ES-I3 (cell line): Measurements from ENCODE around the gene PEX14.
A peak's percentile ranks its signal among the peaks of the same experiment; 100 is the strongest.
"Not testable (repeated sequence)": the region's sequence is repeated elsewhere in the genome, so short reads cannot be mapped to it uniquely, and the experiment has no call there.

Experiments used
- H3K36me3 ChIP-seq: 2 replicates; pipeline ENCODE4 v1.6.1; 2013; ENCODE audit warnings: mild to moderate bottlenecking, low read length, control low read depth, moderate library complexity; ENCODE audit not compliant: insufficient read depth
- H3K4me1 ChIP-seq: 2 replicates; pipeline ENCODE4 v1.6.1; 2013; ENCODE audit warnings: mild to moderate bottlenecking, control low read depth, low read length; ENCODE audit not compliant: insufficient read depth
- H3K9ac ChIP-seq: 2 replicates; pipeline ENCODE4 v1.6.1; 2013; ENCODE audit warnings: low read depth, mild to moderate bottlenecking, low read length, moderate library complexity
- H3K9me3 ChIP-seq: 2 replicates; pipeline ENCODE4 v1.6.1; 2013; ENCODE audit warnings: mild to moderate bottlenecking, low read length, moderate library complexity; ENCODE audit not compliant: control insufficient read depth, insufficient read depth

The PEX14 gene

DNA sequence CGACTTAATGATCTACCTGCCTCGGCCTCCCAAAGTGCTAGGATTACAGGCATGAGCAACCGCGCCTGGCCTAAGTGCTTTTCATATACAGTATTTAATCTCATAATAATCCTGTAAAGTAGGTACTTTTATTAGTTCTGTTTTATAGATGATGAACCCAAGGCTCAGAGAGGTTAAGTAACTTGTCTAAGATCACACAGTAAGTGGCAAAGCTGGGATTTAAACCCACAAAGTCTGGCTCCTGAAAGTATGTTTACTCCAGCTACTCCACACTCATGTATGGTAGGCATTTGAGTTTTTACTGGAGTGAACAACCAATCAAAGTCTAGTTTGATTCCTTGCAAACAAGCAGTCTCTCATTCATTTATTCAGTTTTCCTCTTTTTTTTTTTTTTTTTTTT is 4.7 kb upstream of the PEX14 start:
- H3K9me3 ChIP-seq: no peaks in the 10 kb centered on the region
- no peaks in the 10 kb centered on the region; the same call in 1 of the 2 replicates for H3K4me1 ChIP-seq
- peaks cover 29% of the 10 kb centered on the region for H3K36me3 ChIP-seq
- H3K9ac ChIP-seq: no peak overlapping the region

DNA sequence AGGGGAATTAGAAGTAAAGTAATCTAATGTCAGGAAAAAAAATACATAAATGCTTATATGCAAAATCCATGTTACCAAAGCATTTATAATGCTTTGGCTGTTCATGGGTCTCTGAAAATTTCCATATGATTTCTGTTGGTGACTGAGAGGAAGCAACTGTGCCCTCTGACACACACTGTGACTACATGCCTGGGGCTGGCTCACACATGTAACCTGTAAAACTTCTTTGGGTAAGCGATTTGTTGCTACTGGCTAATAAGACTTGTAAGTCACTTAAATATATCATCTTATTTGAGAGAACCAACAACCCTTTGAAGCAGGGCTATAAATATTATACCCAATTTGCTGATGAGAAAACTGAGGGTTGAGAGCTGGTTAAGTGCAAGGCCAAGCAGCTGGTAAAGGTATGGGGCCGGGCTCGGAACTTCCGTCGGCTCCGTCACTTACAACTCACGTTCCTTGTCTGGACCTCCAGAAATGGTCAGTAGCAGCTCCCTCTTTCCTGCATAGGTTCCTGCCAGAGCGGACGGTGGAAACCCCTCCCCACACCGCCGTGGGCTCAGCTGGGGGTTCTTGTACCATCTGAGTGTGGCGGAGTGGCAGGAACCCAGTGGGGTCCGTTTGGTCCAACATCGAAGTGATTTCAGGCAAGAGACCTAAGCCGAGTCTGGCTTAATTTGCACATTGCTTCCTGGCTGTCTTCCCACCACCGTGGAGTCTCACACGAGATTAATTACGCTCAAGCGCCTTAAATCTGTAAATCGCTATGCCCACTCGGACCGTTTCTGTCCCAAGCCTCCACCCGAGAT is 3.1 kb upstream of the PEX14 start:
- H3K9ac ChIP-seq: peak overlapping the region; percentile 95
- H3K36me3 ChIP-seq: peaks cover 19% of the 10 kb centered on the region
- no peaks in the 10 kb centered on the region for H3K9me3 ChIP-seq
- H3K4me1 ChIP-seq: peaks cover 5% of the 10 kb centered on the region

DNA sequence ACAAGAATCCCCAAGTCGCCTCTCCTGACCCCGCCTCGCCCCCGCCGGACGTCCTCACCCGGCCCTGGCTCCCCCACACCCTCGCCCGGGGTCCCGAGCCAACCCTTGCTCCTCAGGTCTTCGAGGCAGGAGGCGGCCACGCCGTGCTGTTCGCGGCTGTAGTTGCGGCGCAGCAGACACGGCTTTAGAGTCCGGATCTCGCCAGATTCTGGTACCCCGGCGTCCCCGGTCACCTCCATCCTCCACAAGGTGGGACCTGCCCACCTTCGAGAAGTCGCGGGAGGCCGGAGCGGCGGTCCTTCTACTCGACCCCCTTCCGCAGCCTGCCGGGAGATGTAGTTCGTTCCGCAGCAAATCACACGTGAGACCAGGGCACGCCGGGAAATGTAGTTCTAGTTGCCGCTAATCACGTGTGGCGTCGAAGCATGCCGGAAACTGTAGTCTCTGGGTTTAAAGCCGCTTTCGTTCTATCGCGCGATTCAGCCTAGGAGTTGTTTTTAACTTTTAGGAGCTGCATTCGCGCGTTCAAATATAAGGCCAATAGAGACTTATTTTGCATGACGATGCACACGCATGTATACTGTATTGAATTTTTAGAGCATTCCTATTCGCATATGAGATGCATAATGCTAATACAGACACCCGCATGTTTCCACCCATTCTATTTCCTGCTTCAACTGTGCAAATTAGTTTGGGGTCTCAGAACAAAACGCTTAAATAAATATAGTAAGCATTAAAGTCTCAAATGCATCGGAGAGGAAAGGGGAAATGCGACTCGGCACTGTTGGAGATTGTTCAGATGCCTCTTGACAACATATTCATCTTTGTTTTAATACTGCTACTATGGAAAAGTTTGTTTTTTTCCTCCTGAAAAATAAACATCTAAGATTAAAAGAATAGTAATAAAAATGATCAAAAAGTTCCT is 2.3 kb upstream of the PEX14 start, which contains the start of gene DFFA:
DFFA (minus strand) TSS at position 310 of the 925 bp plus-strand sequence; CDS start at position 239, 71 bp downstream.
- peaks cover 5% of the 10 kb centered on the region for H3K4me1 ChIP-seq
- no peaks in the 10 kb centered on the region for H3K9me3 ChIP-seq
- H3K9ac ChIP-seq: peak within 1 kb of the TSS; percentile 95

DNA sequence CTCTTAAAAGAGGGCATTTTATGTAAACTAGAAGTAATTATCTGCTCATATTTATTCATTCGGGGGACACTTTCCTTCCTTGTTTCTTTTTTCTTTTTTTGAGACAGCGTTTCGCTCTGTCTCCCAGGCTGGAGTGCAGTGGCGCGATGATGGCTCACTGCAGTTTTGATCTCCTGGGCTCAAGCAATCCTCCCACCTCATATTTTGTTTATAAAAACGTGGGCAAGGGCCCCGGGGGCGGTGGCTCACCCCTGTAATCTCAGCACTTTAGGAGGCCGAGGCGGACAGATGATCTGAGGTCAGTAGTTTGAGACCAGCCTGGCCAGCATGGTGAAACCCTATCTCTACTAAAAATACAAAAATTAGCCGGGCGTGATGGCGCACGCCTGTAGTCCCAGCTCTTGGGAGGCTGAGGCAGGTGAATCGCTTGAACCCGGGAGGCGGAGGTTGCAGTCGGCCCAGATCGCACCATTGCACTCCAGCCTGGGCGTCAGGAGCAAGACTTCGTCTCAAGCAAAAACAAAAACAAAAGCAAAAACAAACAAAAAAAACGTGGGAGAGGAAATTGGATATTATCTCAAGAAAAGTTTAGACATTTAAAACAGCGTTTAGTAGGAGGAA is 1.5 kb upstream of the PEX14 start:
- Histone ChIP-seq H3K9ac (no peak overlapping the region), H3K9me3 (no peaks in the 10 kb centered on the region), H3K36me3 (peaks cover 6% of the 10 kb centered on the region), H3K4me1 (peaks cover 5% of the 10 kb centered on the region)

More for the DNA sequence above, 2.3 kb upstream of the PEX14 start, which contains the start of gene DFFA:
- peaks cover 13% of the 10 kb centered on the region for H3K36me3 ChIP-seq

DNA sequence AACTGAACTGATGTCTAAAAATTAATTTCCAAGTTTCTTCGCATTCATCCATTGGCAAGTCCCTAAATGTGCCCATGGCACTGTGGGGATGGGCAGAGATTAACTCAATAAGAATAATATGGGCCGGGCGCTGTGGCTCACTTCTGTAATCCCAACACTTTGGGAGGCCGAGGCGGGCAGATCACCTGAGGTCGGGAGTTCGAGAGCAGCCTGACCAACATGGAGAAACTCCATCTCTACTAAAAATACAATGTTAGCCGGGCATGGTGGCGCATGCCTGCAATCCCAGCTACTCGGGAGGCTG is 489 bp upstream of the PEX14 start:
- peak overlapping the region; percentile 94; the same call in 1 of the 2 replicates for H3K9ac ChIP-seq
- not testable (repeated sequence) for H3K4me1 ChIP-seq

DNA sequence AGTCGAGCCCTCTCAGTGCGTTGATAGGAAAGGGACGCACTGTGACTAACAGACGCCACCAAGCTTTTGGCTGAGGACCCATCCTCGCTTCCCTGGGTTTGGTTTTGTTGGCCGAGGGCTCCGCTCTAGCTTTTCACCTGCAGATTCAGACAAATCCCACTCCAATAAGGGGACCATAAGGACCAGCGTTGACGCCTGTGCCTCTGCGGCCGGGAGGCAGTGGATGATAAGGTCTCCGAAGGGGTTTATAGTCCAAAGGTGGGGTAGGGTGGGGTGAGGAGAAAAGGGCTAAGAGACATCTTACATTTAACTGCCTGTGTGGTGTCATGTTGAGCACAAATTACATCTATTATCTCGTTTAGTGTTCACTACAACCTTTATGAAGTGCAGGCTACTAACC is 760 bp downstream of the PEX14 start:
- Histone ChIP-seq H3K9me3 (no peaks in the 10 kb centered on the region), H3K9ac (peak overlapping the region; percentile 94), H3K36me3 (no peaks in the 10 kb centered on the region), H3K4me1 (peaks cover 5% of the 10 kb centered on the region)

More for the DNA sequence above, 489 bp upstream of the PEX14 start:
- not testable (repeated sequence) for H3K36me3 ChIP-seq, H3K9me3 ChIP-seq

DNA sequence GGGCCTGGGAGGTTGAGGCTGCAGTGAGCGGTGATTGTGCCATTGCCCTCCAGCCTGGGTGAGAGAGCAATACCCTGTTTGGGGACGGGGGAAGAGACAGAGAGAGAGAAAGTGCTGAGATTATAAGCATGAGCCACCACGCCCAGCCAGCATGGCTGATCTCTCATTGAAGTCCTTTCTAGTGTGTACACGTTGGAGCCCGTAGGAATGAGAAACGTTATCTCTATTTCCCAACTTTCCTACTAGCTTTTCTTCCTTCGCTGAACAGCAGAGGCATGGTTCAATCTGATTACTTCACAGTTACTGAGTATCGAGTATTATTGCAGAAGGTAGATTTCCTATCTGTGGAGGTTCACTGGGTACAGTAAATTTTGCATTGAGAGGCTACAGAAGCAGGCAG is 4.5 kb downstream of the PEX14 start:
- peaks cover 5% of the 10 kb centered on the region for H3K4me1 ChIP-seq
- no peak overlapping the region for H3K9ac ChIP-seq
- H3K36me3 ChIP-seq: no peaks in the 10 kb centered on the region
- no peaks in the 10 kb centered on the region for H3K9me3 ChIP-seq

DNA sequence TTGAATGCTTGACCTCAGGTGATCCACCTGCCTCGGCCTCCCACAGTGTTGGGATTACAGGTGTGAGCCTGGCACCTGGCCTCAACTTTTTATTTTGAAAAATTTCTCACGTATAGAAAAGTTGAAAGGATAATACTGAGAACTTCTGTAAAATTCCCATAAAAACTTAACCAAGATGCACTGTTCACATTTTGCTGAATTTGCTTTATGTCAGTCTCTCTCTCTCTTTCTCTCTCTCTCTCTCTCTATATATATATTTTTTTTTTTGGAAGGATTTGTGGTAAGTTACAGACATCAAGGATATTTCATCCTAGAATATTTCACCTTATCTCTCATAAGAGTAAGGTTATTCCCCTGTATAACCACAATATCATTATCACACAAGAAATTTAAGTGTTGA is 5.9 kb downstream of the PEX14 start:
- Histone ChIP-seq H3K4me1 (peaks cover 5% of the 10 kb centered on the region), H3K9me3 (no peaks in the 10 kb centered on the region)

DNA sequence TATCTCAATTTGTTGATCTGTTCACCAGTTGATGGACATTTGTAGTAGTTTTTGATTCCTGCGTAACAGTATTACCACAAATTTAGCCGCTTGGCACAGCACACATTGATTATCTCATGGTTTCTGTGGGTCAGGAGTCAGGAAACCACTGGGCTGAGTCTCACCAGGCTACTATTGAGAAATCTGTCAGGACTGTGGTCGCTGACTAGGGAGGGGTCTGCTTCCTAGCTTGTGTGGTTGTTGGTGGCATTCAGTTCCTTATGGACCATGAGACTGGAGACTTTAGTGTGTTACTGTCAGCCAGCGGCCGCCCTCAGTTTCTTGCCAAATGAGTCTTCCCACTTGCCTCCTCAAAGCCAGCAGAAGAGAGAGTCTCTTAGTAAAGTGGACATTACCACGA is 9.8 kb downstream of the PEX14 start:
- no peaks in the 10 kb centered on the region for H3K36me3 ChIP-seq
- H3K9me3 ChIP-seq: no peaks in the 10 kb centered on the region
- H3K9ac ChIP-seq: no peak overlapping the region
- no peaks in the 10 kb centered on the region for H3K4me1 ChIP-seq

More for the DNA sequence above, 5.9 kb downstream of the PEX14 start:
- Histone ChIP-seq H3K9ac (no peak overlapping the region), H3K36me3 (no peaks in the 10 kb centered on the region)

DNA sequence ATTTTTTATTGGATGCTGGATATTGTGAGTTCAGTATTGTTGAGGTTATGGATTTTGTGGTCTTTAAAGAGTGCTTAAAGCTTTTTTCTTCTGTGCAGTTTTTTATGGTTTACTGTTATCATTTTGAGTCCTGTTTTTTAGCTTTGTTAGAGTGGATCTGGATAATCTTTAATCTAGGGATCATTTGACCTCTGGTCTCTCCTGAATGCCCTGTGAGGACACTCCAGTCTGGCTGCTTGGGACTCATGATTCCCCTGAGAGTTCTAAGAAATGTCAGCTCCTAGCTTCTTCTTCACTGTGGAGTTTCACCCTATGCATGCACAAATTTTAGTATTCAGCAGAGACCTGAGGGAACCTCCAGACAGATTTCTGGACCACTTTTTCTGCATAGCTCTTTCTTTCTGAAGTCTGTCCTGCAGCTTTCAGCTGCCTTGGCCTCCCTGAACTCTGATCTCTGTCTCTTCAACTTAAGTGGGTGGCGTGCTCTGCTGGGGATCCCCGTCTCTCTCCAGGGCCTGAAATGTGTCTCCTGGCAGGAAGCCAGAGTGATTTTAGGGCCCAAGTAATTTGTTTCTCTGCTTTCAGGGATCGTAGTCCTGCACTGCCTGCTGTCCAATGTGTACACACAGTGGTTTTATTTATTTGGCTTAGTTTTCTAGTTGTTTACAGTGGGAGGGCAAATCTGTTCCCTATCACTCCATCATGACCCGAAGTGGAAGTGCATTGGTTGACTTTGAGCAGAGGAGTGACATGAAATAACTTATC is 14.7 kb downstream of the PEX14 start:
- H3K9me3 ChIP-seq: no peaks in the 10 kb centered on the region
- H3K36me3 ChIP-seq: no peaks in the 10 kb centered on the region
- H3K4me1 ChIP-seq: 0 out of 2 replicates have a peak, but pooled peaks cover 5% of the 10 kb centered on the region
- H3K9ac ChIP-seq: no peak overlapping the region

DNA sequence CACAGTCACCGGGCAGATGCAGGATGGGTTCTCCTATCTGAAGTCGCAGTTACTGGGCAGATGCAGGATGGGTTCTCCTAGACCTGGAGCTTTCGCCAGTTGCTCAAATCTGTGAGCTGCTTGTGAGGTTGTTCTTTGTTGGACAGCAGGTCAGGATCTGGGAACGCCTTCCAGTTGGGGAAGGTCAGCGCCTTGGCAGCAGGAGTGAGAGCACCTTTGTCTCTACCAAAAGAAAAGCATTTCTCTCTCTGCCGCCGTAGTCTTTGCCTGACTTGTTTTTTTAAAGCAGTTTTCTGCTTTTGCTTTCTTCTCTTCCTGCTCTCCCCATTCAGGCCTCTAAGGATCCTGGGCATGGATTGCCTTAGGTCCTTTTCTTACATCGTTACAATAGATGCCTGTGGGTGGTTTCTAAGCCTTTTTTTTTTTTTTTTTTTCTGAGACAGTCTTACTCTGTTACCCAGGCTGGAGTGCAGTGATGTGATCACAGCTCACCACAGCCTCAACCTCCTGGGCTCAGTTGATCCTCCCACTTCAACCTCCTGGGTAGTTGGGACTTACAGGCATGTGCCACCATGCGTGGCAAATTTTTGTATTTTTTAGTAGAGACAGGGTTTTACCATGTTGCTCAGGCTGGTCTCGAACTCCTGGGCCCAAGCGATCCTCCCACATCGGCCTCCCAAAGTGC is 15.7 kb downstream of the PEX14 start:
- H3K36me3 ChIP-seq: no peaks in the 10 kb centered on the region
- H3K4me1 ChIP-seq: peaks cover 9% of the 10 kb centered on the region; the same call in 1 of the 2 replicates
- no peaks in the 10 kb centered on the region for H3K9me3 ChIP-seq
- no peak overlapping the region for H3K9ac ChIP-seq

DNA sequence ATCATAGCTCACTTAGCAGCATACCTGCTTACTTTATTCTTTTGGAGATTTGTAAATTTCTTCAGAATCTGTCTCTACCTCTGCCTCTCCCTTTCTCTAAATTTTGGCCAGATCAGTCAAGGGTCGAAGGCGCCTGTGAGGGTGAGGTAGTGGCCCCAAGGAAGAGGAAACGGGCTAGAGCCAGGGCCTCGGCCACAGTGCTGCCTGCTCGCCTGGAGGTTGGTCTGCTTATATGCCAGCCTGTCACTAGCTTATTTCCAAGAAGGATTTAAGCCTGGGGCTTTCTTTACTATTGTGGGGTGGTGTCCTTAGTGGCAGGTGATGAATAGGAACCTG is 19.6 kb downstream of the PEX14 start:
- no peaks in the 10 kb centered on the region for H3K9me3 ChIP-seq
- peaks cover 9% of the 10 kb centered on the region; the same call in 1 of the 2 replicates for H3K4me1 ChIP-seq
- no peaks in the 10 kb centered on the region for H3K36me3 ChIP-seq
- H3K9ac ChIP-seq: no peak overlapping the region

DNA sequence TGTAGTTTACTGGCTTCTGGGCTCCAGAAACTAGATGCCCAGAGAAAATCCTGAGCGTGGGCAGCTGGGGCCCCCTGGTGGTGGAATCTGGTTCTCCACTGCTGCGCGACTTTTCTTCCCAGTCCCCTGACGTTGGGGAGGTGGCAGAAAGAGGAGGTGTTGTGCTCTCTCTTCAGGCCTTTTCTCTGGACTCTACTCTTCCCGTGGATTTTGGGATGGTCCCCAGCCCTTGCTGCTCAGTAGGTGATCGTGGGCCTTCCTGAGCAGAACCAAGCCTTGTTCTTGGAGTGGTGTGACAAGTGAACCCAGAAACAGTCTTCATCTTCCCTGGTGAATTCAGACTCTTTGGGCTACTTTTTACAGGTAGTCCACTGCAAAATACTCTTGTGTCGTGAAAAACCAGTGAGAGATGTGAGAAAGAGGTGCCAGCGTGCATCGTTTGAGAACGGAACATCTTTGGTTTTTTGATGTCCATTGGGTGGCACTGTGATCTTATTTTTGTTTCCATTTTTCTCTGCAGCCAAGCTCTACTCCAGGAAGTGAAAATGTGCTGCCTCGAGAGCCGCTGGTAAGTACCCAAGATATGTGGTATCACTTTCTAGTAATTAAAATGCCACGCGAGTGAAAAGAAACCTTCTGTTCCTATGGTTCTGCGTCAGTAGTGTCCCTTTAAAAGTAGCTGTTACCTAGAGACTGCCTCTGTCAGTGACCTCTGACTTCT is 20.2 kb downstream of the PEX14 start:
- no peaks in the 10 kb centered on the region for H3K36me3 ChIP-seq
- H3K9ac ChIP-seq: no peak overlapping the region

More for the DNA sequence above, 20.2 kb downstream of the PEX14 start:
- Histone ChIP-seq H3K9me3 (no peaks in the 10 kb centered on the region), H3K4me1 (peaks cover 8% of the 10 kb centered on the region; the same call in 1 of the 2 replicates)
